ENCODE data around the gene PKP4.

DNA sequence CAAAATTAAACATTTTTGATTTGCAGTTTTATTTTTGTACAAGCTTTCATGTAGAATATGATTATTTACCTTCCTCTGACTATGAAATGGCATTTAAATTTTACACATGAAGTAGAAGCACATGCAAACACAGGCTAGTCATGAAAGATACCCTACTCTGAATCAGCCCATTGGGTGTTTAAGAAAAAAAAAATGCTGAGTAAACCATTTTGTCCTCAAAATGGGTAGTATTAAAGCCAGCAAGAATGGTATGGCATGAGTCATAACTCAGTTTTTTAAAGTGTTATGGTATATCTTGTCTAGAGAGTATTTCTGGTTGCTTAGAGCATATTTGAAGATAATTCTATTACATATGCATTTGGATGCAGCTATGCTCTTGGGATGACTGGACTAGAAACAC lies 55.0 kb downstream of the PKP4 start:
- TF ChIP-seq, protein P1, sequence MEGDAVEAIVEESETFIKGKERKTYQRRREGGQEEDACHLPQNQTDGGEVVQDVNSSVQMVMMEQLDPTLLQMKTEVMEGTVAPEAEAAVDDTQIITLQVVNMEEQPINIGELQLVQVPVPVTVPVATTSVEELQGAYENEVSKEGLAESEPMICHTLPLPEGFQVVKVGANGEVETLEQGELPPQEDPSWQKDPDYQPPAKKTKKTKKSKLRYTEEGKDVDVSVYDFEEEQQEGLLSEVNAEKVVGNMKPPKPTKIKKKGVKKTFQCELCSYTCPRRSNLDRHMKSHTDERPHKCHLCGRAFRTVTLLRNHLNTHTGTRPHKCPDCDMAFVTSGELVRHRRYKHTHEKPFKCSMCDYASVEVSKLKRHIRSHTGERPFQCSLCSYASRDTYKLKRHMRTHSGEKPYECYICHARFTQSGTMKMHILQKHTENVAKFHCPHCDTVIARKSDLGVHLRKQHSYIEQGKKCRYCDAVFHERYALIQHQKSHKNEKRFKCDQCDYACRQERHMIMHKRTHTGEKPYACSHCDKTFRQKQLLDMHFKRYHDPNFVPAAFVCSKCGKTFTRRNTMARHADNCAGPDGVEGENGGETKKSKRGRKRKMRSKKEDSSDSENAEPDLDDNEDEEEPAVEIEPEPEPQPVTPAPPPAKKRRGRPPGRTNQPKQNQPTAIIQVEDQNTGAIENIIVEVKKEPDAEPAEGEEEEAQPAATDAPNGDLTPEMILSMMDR (IDR thresholded peaks at IDR 0.05), result no peak
- TF ChIP-seq POLR2AphosphoS5 (IDR thresholded peaks at IDR 0.05) (no peak), POLR2A (IDR thresholded peaks at IDR 0.05) (no peak)
